Endodermal cell (in vitro differentiated cells): ENCODE results near the gene SPHKAP. TPM values are rescaled to one million over a fixed set of nuclear protein-coding genes. Genes with fewer than 3 reads are reported as not detected.

ENCODE experiments used
- DNase-seq: peaks from one replicate; pipeline ENCODE4 v3.0.0-alpha.2; 2017
- H3K27ac ChIP-seq: 2 replicates; pipeline ENCODE4 v1.5.1; 2013; ENCODE audit warnings: mild to moderate bottlenecking, low read depth, low read length, moderate library complexity
- H3K27me3 ChIP-seq: 2 replicates; pipeline ENCODE4 v1.6.1; 2013; ENCODE audit warnings: mild to moderate bottlenecking, low read length, moderate library complexity; ENCODE audit not compliant: insufficient read depth, control insufficient read depth, poor library complexity, severe bottlenecking
- H3K36me3 ChIP-seq: 2 replicates; pipeline ENCODE4 v1.7.0; 2013; ENCODE audit warnings: mild to moderate bottlenecking, low read length, moderate library complexity; ENCODE audit not compliant: control insufficient read depth, insufficient read depth
- H3K4me1 ChIP-seq: one replicate; pipeline ENCODE4 v1.7.0; 2013; ENCODE audit warnings: low read length; ENCODE audit not compliant: control insufficient read depth, insufficient read depth
- H3K4me3 ChIP-seq: 2 replicates; pipeline ENCODE4 v1.5.1; 2013; ENCODE audit warnings: mild to moderate bottlenecking, low read length, moderate library complexity
- H3K9ac ChIP-seq: 2 replicates; pipeline ENCODE4 v1.6.1; 2013; ENCODE audit warnings: mild to moderate bottlenecking, low read length, moderate library complexity; ENCODE audit not compliant: poor library complexity, severe bottlenecking; ENCODE audit errors: extremely low read depth
- H3K9me3 ChIP-seq: 2 replicates; pipeline ENCODE4 v1.6.1; 2013; ENCODE audit warnings: mild to moderate bottlenecking, low read length, moderate library complexity; ENCODE audit not compliant: control insufficient read depth
- H3K27ac Mint-ChIP-seq: 2 replicates; pipeline ENCODE4 v1.8.0; 2020; ENCODE audit warnings: mixed read lengths
- H3K27me3 Mint-ChIP-seq: 2 replicates; pipeline ENCODE4 v1.8.0; 2021; ENCODE audit warnings: mild to moderate bottlenecking, mixed read lengths; ENCODE audit not compliant: insufficient read depth
- H3K36me3 Mint-ChIP-seq: 2 replicates; pipeline ENCODE4 v1.8.0; 2020; ENCODE audit warnings: low read depth, mixed read lengths
- H3K4me1 Mint-ChIP-seq: 2 replicates; pipeline ENCODE4 v1.8.0; 2020; ENCODE audit warnings: mixed read lengths
- H3K4me3 Mint-ChIP-seq: 2 replicates; pipeline ENCODE4 v1.8.0; 2020; ENCODE audit warnings: mild to moderate bottlenecking, moderate library complexity, mixed read lengths
- H3K9me3 Mint-ChIP-seq: 2 replicates; pipeline ENCODE4 v1.8.0; 2020; ENCODE audit warnings: mild to moderate bottlenecking, mixed read lengths
- CTCF ChIP-seq: fragments of 200-600 bp; sonication (generic); conservative IDR thresholded peaks from 2 replicates; pipeline ENCODE4 v1.5.0; 2021; ENCODE audit warnings: antibody characterized with exemption, mild to moderate bottlenecking
- whole genome bisulfite sequencing, 2 experiments: methylation state at CpG; one replicate each; pipeline versions ENCODE4 v1.1.5 to v1.1.7; 2013; ENCODE audit warnings: missing lambda C conversion rate in 2 of 2, mixed read lengths in 1 of 2; ENCODE audit not compliant: insufficient coverage in 1 of 2, insufficient read length in 1 of 2; 5-methylcytosine and 5-hydroxymethylcytosine counted together
- total RNA-seq, 2 donors: library from RNA; stranded (reverse); fragmentation: NEBNext Ultra II Directional in 1 of 2; extraction: Animal tissue kit (Norgen Biotek cat#: 25700) in 1 of 2; gene quantifications; 2 replicates in 1 of 2; 3 replicates in 1 of 2; pipeline ENCODE4 v1.2.1, GENCODE V29; 2021

Gene SPHKAP
- total RNA-seq, 2 donors from 2014 or later, result 0.18 TPM; not detected in 1

- H3K4me3 ChIP-seq, result no peak overlapping the region
- no peak overlapping the region for H3K9ac ChIP-seq
- TF ChIP-seq CTCF, result no peak
- no peaks in the 10 kb centered on the region for H3K27me3 ChIP-seq
- H3K9me3 ChIP-seq, result no peaks in the 10 kb centered on the region
- 74 to 77% methylated on average over 3 of the region's 3 CpGs for WGBS, 2 experiments
- H3K27ac ChIP-seq, result no peak overlapping the region
- no peaks in the 10 kb centered on the region for H3K27me3 Mint-ChIP-seq
- no peak for DNase-seq
- no peaks in the 10 kb centered on the region for H3K36me3 ChIP-seq
- H3K9me3 Mint-ChIP-seq, result no peaks in the 10 kb centered on the region
- no peak overlapping the region for H3K4me3 Mint-ChIP-seq
- H3K4me1 Mint-ChIP-seq, result peaks cover 14% of the 10 kb centered on the region
- H3K36me3 Mint-ChIP-seq, result no peaks in the 10 kb centered on the region
- peaks cover 6% of the 10 kb centered on the region for H3K4me1 ChIP-seq
- H3K27ac Mint-ChIP-seq, result no peak overlapping the region
These were observed 185.1 kb downstream of the SPHKAP start for GRCh38 chr2:227996366-227996765.

DNA sequence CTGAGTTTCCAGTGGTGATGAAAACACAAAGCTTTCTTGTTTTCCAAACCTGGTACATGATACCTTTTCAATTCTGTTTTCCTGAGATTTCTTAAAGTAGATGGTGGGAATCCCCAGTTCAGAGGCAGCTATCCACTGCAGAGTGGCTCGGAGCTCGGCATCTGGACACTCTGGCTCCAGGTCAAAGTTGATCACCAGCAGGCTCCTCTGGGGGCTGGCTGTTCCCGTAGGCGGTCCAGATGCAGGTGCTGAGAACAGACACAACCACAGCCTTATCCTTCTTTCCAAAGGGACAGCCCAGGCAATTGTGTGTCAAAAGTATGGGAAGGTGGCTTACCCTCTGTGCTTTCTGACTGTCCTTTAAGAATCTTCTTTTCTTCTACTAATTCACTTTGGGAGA is 190.6 kb downstream of the SPHKAP start:
- TF ChIP-seq CTCF, result no peak
- no peak for DNase-seq
- H3K27me3 ChIP-seq, result no peaks in the 10 kb centered on the region
- Mint-ChIP-seq H3K4me1 (peaks cover 10% of the 10 kb centered on the region), H3K27ac (no peak overlapping the region), H3K27me3 (no peaks in the 10 kb centered on the region), H3K4me3 (no peak overlapping the region), H3K36me3 (no peaks in the 10 kb centered on the region), H3K9me3 (no peaks in the 10 kb centered on the region)
- H3K36me3 ChIP-seq, result no peaks in the 10 kb centered on the region
- no peak overlapping the region for H3K27ac ChIP-seq
- no peaks in the 10 kb centered on the region for H3K9me3 ChIP-seq
- H3K4me3 ChIP-seq, result no peak overlapping the region
- WGBS, 2 experiments, result 83 to 93% methylated on average over 2 to 4 of the region's 4 CpGs
- peaks cover 3% of the 10 kb centered on the region for H3K4me1 ChIP-seq
- no peak overlapping the region for H3K9ac ChIP-seq

- Mint-ChIP-seq H3K4me1 (peaks cover under 1% of the 10 kb centered on the region), H3K4me3 (no peak overlapping the region), H3K27me3 (no peaks in the 10 kb centered on the region), H3K36me3 (no peaks in the 10 kb centered on the region), H3K9me3 (no peaks in the 10 kb centered on the region), H3K27ac (no peak overlapping the region)
- Histone ChIP-seq H3K27ac (no peak overlapping the region), H3K36me3 (no peaks in the 10 kb centered on the region), H3K4me3 (no peak overlapping the region), H3K4me1 (no peaks in the 10 kb centered on the region), H3K9me3 (no peaks in the 10 kb centered on the region), H3K9ac (no peak overlapping the region), H3K27me3 (no peaks in the 10 kb centered on the region)
- 90 to 91% methylated on average over 3 of the region's 3 CpGs for WGBS, 2 experiments
- TF ChIP-seq CTCF, result no peak
- DNase-seq, result no peak
These were observed 208.2 kb downstream of the SPHKAP start for GRCh38 chr2:227973241-227973640.
